K562 (cell line): Measurements from ENCODE around the gene ELF1. TPM values are rescaled to one million over a fixed set of nuclear protein-coding genes. Genes with fewer than 3 reads are reported as not detected.
A peak's percentile ranks its signal among the peaks of the same experiment; 100 is the strongest.

Experiments used
- BCLAF1 ChIP-seq, 2 experiments: fragments of 450-650 bp in 1 of 2; IDR thresholded peaks; 2 replicates each; pipeline ENCODE4 v1.6.1; 2011 to 2017; ENCODE audit warnings: low read depth in 2 of 2, antibody characterized with exemption in 1 of 2, borderline replicate concordance in 1 of 2, low read length in 1 of 2, mild to moderate bottlenecking in 1 of 2, mixed read lengths in 1 of 2; ENCODE audit not compliant: control insufficient read depth in 1 of 2
- CEBPG ChIP-seq, 3 experiments: fragments of 200-800 bp in 1 of 3; sonication (Bioruptor generic) in 1 of 3; sonication (generic) in 1 of 3; formaldehyde crosslinking in 1 of 3; IDR thresholded peaks in 2 of 3; conservative IDR thresholded peaks in 1 of 3; 2 replicates each; pipeline versions ENCODE4 v1.6.1 to v1.8.0; 2016 to 2022; ENCODE audit warnings: missing compliant biosample characterization in 2 of 3, missing genetic modification characterization in 2 of 3, mild to moderate bottlenecking in 1 of 3, missing genetic modification reagents in 1 of 3
- GATA2 ChIP-seq: sonication (generic); formaldehyde crosslinking; IDR thresholded peaks from 2 replicates; pipeline ENCODE4 v1.4.0; 2020; ENCODE audit warnings: mild to moderate bottlenecking, missing genetic modification reagents
- GATAD2B ChIP-seq: fragments of 450-650 bp; IDR thresholded peaks from 2 replicates; pipeline ENCODE4 v1.6.1; 2017; ENCODE audit warnings: mild to moderate bottlenecking, borderline replicate concordance
- HEY1 ChIP-seq: fragments of 250-450 bp; sonication (Bioruptor Pico); IDR thresholded peaks from 2 replicates; pipeline ENCODE4 v1.5.0; 2020; ENCODE audit warnings: mild to moderate bottlenecking, moderate library complexity, borderline replicate concordance
- HNRNPL ChIP-seq: fragments of 200-400 bp; formaldehyde crosslinking; IDR thresholded peaks from 2 replicates; pipeline ENCODE4 v1.6.1; 2017; ENCODE audit warnings: low read depth, mild to moderate bottlenecking, low read length
- JUND ChIP-seq, 2 experiments: IDR thresholded peaks; 2 replicates in 1 of 2; 3 replicates in 1 of 2; pipeline ENCODE4 v1.6.1; 2011; ENCODE audit warnings: borderline replicate concordance in 2 of 2, low read depth in 2 of 2, low read length in 2 of 2, improper control_type of control experiment in 1 of 2, missing biosample characterization in 1 of 2, missing genetic modification characterization in 1 of 2, missing genetic modification reagents in 1 of 2
- KDM2B ChIP-seq: fragments of 250-450 bp; sonication (Bioruptor Pico); IDR thresholded peaks from 2 replicates; pipeline ENCODE4 v1.8.0; 2021; ENCODE audit warnings: mild to moderate bottlenecking, moderate library complexity
- MAFK ChIP-seq: IDR thresholded peaks from 2 replicates; pipeline ENCODE4 v1.6.1; 2011; ENCODE audit warnings: low read length, improper control_type of control experiment
- MAZ ChIP-seq, 2 experiments: fragments of 450-650 bp in 1 of 2; sonication (generic) in 1 of 2; formaldehyde crosslinking; IDR thresholded peaks in 1 of 2; conservative IDR thresholded peaks in 1 of 2; 2 replicates each; pipeline versions ENCODE4 v1.4.0 to v1.5.0; 2020; ENCODE audit warnings: mild to moderate bottlenecking in 1 of 2, missing genetic modification reagents in 1 of 2
- NFE2 ChIP-seq: IDR thresholded peaks from 2 replicates; pipeline ENCODE4 v1.6.1; 2014; ENCODE audit warnings: antibody characterized with exemption, low read depth
- NFIX ChIP-seq: fragments of 250-450 bp; sonication (Bioruptor Pico); IDR thresholded peaks from 2 replicates; pipeline ENCODE4 v1.4.0; 2020; ENCODE audit warnings: low read depth, mild to moderate bottlenecking, moderate library complexity
- PTTG1 ChIP-seq: fragments of 450-650 bp; IDR thresholded peaks from 2 replicates; pipeline ENCODE4 v1.6.1; 2016; ENCODE audit warnings: low read depth, mild to moderate bottlenecking, missing genetic modification characterization, missing compliant biosample characterization
- RNF2 ChIP-seq: sonication (generic); IDR thresholded peaks from 2 replicates; pipeline ENCODE4 v1.6.1; 2016
- SP1 ChIP-seq: sonication (generic); formaldehyde crosslinking; IDR thresholded peaks from 2 replicates; pipeline ENCODE4 v1.8.1; 2022; ENCODE audit warnings: mild to moderate bottlenecking, missing genetic modification reagents
- ZBTB17 ChIP-seq: fragments of 450-650 bp; formaldehyde crosslinking; IDR thresholded peaks from 2 replicates; pipeline ENCODE4 v1.4.0; 2020; ENCODE audit warnings: mild to moderate bottlenecking
- ZNF165 ChIP-seq: fragments of 250-450 bp; sonication (Bioruptor Pico); IDR thresholded peaks from 2 replicates; pipeline ENCODE4 v1.4.0; 2020; ENCODE audit warnings: borderline replicate concordance
- ZNF174 ChIP-seq: fragments of 250-450 bp; sonication (Bioruptor Pico); IDR thresholded peaks from 2 replicates; pipeline ENCODE4 v1.4.0; 2020; ENCODE audit warnings: mild to moderate bottlenecking
- ZNF197 ChIP-seq: fragments of 200-800 bp; sonication (Bioruptor generic); IDR thresholded peaks from 2 replicates; pipeline ENCODE4 v1.6.1; 2016; ENCODE audit warnings: low read depth, missing genetic modification characterization, missing compliant biosample characterization
- ZNF23 ChIP-seq: fragments of 250-450 bp; sonication (Bioruptor Pico); IDR thresholded peaks from 2 replicates; pipeline ENCODE4 v1.4.0; 2020; ENCODE audit warnings: mild to moderate bottlenecking
- ZNF384 ChIP-seq: IDR thresholded peaks from 2 replicates; pipeline ENCODE4 v1.6.1; 2012; ENCODE audit warnings: low read depth, low read length, improper control_type of control experiment
- ZNF518B ChIP-seq: fragments of 250-450 bp; sonication (Bioruptor Pico); IDR thresholded peaks from 2 replicates; pipeline ENCODE4 v1.5.0; 2021; ENCODE audit warnings: mild to moderate bottlenecking, moderate library complexity
- polyA plus RNA-seq, 8 experiments: library from polyadenylated mRNA; depleted of rRNA in 4 of 8; stranded (reverse) in 5 of 8; unstranded in 3 of 8; fragments of >200 nt; fragmentation: Nextera tagmentation in 2 of 8; fragmentation: Illumina TruSeq in 1 of 8; extraction: Ambion mirVana in 2 of 8; extraction: Trizol in 1 of 8; gene quantifications; 2 replicates each; pipeline versions ENCODE4 v1.2.1 to v1.2.3, GENCODE V29; 2011 to 2014; ENCODE audit warnings: inconsistent platforms in 1 of 8, missing spikeins in 1 of 8
- total RNA-seq, 7 experiments: library from RNA; depleted of rRNA in 6 of 7; stranded (reverse); fragments of >200 nt in 6 of 7; fragmentation: Illumina TruSeq in 2 of 7; extraction: Trizol in 2 of 7; gene quantifications; 2 replicates each; pipeline versions ENCODE4 v1.2.1 to v1.2.3, GENCODE V29; 2011 to 2021; ENCODE audit warnings: low replicate concordance in 1 of 7

ELF1 gene
- total and polyA plus RNA-seq, 9 of the 15 experiments (the other 6 are each of a cell fraction or from before 2014, with no cell fraction given) = 24.7 to 54.4 (median 33.4) TPM

GRCh38 chr13:41008349-41008980 lies 10.7 kb downstream of the ELF1 start (continued):
- TF ChIP-seq ZNF384 (peak; percentile 88), JUND (IDR thresholded peaks at IDR 0.05; ENCODE audit: borderline replicate concordance, low read depth, low read length) (peak; percentile 81), JUND (tag; IDR thresholded peaks at IDR 0.05; ENCODE audit: borderline replicate concordance, low read depth, low read length) (peak; percentile 57; the same call in 2 of the 3 replicates), RNF2 (no peak), BCLAF1 (IDR thresholded peaks at IDR 0.05; ENCODE audit: borderline replicate concordance in 1 of 2, control insufficient read depth in 1 of 2, low read depth in 2 of 2, low read length in 1 of 2) (no peak), SP1 (CRISPR knock-in tag) (no peak), CEBPG (CRISPR knock-in tag; IDR thresholded peaks at IDR 0.05) (no peak), CEBPG (tag; conservative IDR thresholded peaks at IDR 0.05 in 1 of 2, IDR thresholded peaks at IDR 0.05 in 1 of 2) (peak in 1 of 2 experiments; percentile 68; a peak in 2 of 4 replicates), MAZ (CRISPR knock-in tag; conservative IDR thresholded peaks at IDR 0.05 in 1 of 2, IDR thresholded peaks at IDR 0.05 in 1 of 2) (no peak), HEY1 (CRISPR knock-in tag) (no peak), ZNF23 (CRISPR knock-in tag) (no peak), ZBTB17 (no peak), ZNF174 (CRISPR knock-in tag) (no peak), MAFK (no peak), KDM2B (no peak), ZNF165 (no peak), ZNF518B (CRISPR knock-in tag) (no peak), GATAD2B (no peak), PTTG1 (tag) (no peak), HNRNPL (no peak), NFIX (CRISPR knock-in tag) (no peak), NFE2 (0 out of 2 replicates have a peak, but pooled peaks have one; percentile 26), ZNF197 (CRISPR knock-in tag) (no peak), GATA2 (CRISPR knock-in tag) (no peak)
